ENCODE measurements around the gene HHATL. TPM values are rescaled to one million over a fixed set of nuclear protein-coding genes. Genes with fewer than 3 reads are reported as not detected.

HHATL gene
- total RNA-seq, 1 experiment from 2014 or later = 0.92 TPM

- TF ChIP-seq ARID4B (CRISPR knock-in tag; IDR thresholded peaks at IDR 0.05; ENCODE audit: borderline replicate concordance) (no peak), ZBTB21 (CRISPR knock-in tag; IDR thresholded peaks at IDR 0.05; ENCODE audit: borderline replicate concordance) (no peak), NFYB (CRISPR knock-in tag; conservative IDR thresholded peaks at IDR 0.05; ENCODE audit: low read depth) (no peak), ZNF671 (CRISPR knock-in tag; IDR thresholded peaks at IDR 0.05) (no peak), MXD4 (CRISPR knock-in tag; IDR thresholded peaks at IDR 0.05; ENCODE audit: borderline replicate concordance) (no peak)
- TF ChIP-seq, protein P1, sequence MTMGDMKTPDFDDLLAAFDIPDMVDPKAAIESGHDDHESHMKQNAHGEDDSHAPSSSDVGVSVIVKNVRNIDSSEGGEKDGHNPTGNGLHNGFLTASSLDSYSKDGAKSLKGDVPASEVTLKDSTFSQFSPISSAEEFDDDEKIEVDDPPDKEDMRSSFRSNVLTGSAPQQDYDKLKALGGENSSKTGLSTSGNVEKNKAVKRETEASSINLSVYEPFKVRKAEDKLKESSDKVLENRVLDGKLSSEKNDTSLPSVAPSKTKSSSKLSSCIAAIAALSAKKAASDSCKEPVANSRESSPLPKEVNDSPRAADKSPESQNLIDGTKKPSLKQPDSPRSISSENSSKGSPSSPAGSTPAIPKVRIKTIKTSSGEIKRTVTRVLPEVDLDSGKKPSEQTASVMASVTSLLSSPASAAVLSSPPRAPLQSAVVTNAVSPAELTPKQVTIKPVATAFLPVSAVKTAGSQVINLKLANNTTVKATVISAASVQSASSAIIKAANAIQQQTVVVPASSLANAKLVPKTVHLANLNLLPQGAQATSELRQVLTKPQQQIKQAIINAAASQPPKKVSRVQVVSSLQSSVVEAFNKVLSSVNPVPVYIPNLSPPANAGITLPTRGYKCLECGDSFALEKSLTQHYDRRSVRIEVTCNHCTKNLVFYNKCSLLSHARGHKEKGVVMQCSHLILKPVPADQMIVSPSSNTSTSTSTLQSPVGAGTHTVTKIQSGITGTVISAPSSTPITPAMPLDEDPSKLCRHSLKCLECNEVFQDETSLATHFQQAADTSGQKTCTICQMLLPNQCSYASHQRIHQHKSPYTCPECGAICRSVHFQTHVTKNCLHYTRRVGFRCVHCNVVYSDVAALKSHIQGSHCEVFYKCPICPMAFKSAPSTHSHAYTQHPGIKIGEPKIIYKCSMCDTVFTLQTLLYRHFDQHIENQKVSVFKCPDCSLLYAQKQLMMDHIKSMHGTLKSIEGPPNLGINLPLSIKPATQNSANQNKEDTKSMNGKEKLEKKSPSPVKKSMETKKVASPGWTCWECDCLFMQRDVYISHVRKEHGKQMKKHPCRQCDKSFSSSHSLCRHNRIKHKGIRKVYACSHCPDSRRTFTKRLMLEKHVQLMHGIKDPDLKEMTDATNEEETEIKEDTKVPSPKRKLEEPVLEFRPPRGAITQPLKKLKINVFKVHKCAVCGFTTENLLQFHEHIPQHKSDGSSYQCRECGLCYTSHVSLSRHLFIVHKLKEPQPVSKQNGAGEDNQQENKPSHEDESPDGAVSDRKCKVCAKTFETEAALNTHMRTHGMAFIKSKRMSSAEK (CRISPR knock-in tag; IDR thresholded peaks at IDR 0.05; ENCODE audit: borderline replicate concordance) = no peak
These were observed 2.6 kb upstream of the HHATL start (continued) for GRCh38 chr3:42705058-42705767.

GRCh38 chr3:42704136-42704841, 1.7 kb upstream of the HHATL start:
- TF ChIP-seq TCF7 (CRISPR knock-in tag; IDR thresholded peaks at IDR 0.05; ENCODE audit: low read depth) (no peak), SMAD4 (CRISPR knock-in tag; IDR thresholded peaks at IDR 0.05) (no peak), NR1H2 (CRISPR knock-in tag; IDR thresholded peaks at IDR 0.05) (no peak)
- Mint-ChIP-seq H3K9me3 (no peaks in the 10 kb centered on the region), H3K4me3 (no peak overlapping the region), H3K27ac (no peak overlapping the region), H3K4me1 (peaks cover 8% of the 10 kb centered on the region), H3K27me3 (ENCODE audit: low read depth) (no peaks in the 10 kb centered on the region), H3K36me3 (no peaks in the 10 kb centered on the region)
- no peak for DNase-seq (ENCODE audit: low spot score)
- ChIA-PET CTCF (interaction anchor here (0.8 to 1.3 kb wide), 3 partner anchors 40 to 168 kb away, joined by 3 to 4 read pairs (median 3); no protein-coding TSS in a partner anchor), POLR2A (no interaction called here)
- no peak for ATAC-seq

GRCh38 chr3:42703695-42704025, 1.1 kb upstream of the HHATL start:
- CTCF ChIA-PET = interaction anchor here (0.8 to 1.3 kb wide), 3 partner anchors 40 to 168 kb away, joined by 3 to 4 read pairs (median 3); no protein-coding TSS in a partner anchor
- Mint-ChIP-seq H3K27ac (no peak overlapping the region), H3K4me3 (no peak overlapping the region)

More at GRCh38 chr3:42703695-42704025, 1.1 kb upstream of the HHATL start:
- no peaks in the 10 kb centered on the region for H3K27me3 Mint-ChIP-seq (ENCODE audit: low read depth)
- no peak for ATAC-seq
- H3K4me1 Mint-ChIP-seq = peaks cover 8% of the 10 kb centered on the region
- H3K36me3 Mint-ChIP-seq = no peaks in the 10 kb centered on the region
- TF ChIP-seq ATF3 (CRISPR knock-in tag; conservative IDR thresholded peaks at IDR 0.05) (no peak), ZNF416 (CRISPR knock-in tag; IDR thresholded peaks at IDR 0.05) (no peak), GTF2I (CRISPR knock-in tag; conservative IDR thresholded peaks at IDR 0.05) (no peak)
- TF ChIP-seq, protein P2, sequence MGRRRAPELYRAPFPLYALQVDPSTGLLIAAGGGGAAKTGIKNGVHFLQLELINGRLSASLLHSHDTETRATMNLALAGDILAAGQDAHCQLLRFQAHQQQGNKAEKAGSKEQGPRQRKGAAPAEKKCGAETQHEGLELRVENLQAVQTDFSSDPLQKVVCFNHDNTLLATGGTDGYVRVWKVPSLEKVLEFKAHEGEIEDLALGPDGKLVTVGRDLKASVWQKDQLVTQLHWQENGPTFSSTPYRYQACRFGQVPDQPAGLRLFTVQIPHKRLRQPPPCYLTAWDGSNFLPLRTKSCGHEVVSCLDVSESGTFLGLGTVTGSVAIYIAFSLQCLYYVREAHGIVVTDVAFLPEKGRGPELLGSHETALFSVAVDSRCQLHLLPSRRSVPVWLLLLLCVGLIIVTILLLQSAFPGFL (CRISPR knock-in tag; IDR thresholded peaks at IDR 0.05; ENCODE audit: borderline replicate concordance) = no peak
- TF ChIP-seq, protein P1 (CRISPR knock-in tag; IDR thresholded peaks at IDR 0.05; ENCODE audit: borderline replicate concordance) = no peak
- DNase-seq (ENCODE audit: low spot score) = no peak
- POLR2A ChIA-PET = no interaction called here
- H3K9me3 Mint-ChIP-seq = no peaks in the 10 kb centered on the region
